HuH-7.5 (cell line): ENCODE measurements around the gene CLDND1.

Experiments
- DNase-seq: peaks from one replicate; pipeline ENCODE4 v3.0.0; 2011; ENCODE audit warnings: low spot score

The CLDND1 gene

DNA sequence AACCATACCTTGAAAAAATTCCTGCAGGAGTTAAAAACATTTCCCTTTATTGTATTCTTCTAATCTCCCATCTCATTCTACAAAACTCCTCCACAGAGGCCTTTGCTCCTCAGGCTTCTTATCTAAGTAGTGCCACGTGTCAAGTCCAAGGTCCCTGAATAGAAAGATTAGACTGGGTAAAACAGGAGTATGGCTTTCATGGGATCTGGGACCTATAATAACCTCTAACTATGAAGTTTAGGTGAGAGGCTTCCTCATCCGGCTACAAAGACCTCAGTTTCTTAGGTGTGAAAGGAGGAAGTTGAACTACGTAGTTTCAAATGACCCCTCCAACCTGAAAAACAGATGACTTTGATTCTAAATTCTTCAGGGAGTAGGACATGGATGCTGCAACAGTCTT is 29.1 kb upstream of the CLDND1 start:
- no peak for DNase-seq

DNA sequence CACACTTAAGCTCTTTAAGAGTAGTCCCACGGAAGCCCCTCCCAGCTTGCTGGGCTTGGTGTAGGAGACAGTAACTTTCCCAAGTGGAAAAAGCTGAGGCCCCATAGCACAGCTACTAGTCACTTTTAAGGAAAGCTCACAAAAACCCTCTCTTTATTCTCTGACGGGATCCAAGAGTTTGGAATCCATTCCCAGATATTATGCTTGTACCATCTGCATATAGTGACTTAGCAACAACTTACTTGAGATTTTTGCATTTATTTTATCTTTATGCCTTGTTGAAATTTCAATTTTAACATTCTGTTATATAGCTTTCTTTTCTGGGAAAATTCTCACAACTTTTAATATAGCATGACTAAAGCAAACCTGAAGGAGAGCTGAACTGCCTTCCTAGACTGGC is 28.5 kb upstream of the CLDND1 start:
- no peak for DNase-seq

DNA sequence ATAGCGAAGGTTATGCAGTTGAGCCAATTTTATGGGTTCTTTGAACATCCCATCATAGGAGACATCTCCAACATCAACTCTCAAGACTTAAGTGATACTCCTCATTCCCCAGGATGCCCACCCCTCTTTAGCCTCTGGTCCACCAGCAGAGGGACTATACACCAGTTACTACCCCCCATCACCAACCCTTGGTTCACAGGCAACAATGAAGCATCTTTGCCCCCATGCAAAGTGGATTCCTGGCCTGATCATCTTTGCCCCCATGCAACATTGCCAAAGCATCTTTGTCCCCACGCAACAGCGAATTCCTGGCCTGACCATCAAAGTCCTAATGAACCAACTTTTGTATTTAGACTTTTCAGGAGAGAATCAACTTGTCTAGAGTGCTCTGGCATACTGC is 28.1 kb upstream of the CLDND1 start:
- no peak for DNase-seq

DNA sequence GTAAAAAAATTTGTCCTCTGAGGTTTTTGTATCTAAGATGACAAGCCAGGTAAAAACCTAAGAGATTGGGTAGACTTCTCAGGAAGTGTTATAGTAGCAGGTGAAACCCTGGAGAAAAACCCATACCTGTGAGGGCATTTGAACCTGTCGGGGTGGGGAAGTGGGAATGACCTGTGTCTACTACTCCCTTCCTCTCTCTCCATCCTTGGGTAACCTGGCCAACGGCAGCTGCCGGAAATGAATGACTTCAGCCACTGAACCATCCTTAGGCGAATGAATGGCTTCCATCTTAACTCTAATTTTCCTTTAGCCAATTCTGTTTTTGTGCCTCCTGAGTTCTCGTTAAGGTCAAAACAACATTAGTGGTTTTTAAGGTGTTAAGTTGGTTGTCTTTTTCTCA is 25.8 kb upstream of the CLDND1 start:
- no peak for DNase-seq

DNA sequence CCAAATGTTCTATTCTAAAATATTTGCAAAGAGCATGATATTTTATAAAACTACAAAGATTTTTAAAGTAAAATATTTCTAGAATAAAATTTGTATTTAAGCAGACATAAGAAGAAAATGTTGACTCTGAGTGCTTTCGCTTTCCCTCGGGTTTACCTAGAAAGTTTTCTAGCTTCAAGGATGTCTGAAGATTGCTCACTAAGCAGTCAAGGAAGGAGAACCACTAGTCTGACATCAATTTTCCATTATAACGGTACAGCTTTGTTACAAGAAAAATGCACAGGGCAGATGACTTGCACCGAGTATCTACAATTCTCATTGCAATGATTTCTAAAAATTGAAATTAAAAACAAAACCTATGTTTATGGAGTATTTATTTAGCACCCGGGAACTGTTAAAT is 23.2 kb upstream of the CLDND1 start:
- DNase-seq = no peak

DNA sequence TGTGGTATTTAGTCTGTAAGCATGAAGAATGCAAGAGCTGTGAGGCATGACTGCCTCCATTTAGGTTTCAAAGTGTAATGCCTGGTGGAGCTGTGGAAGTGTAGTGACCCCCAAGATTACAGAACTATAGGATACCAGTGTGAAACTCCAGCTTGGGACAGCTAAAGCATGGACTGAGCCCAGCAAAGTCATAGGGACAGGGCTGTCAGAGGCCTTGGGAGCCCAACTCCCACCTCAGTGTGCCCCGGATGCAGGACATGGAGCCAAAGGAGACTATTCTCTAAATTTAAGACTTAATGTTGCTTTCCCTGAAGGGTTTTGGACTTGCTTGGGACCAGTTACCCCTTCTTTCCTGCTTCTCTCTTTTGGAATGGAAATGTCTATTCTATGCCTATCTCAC is 19.9 kb upstream of the CLDND1 start:
- no peak for DNase-seq

DNA sequence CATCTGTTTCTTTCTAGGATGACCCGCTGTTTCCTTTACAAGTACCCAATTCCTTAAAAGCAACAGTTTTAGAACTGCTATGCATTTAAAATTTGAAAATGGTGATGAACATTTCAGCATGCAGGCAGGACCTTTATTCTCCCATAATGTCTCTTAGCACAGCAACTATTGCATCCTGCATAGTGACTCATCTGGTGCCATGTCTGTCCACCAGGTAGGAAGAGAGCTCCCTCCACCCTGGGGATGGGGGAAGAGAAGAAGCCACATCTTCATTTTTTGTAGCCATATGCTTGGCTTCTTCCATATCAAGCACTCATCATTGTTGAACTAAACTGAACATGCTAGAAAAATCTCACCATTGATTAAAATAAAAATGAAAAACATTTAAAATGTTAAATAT is 19.0 kb upstream of the CLDND1 start:
- no peak for DNase-seq

DNA sequence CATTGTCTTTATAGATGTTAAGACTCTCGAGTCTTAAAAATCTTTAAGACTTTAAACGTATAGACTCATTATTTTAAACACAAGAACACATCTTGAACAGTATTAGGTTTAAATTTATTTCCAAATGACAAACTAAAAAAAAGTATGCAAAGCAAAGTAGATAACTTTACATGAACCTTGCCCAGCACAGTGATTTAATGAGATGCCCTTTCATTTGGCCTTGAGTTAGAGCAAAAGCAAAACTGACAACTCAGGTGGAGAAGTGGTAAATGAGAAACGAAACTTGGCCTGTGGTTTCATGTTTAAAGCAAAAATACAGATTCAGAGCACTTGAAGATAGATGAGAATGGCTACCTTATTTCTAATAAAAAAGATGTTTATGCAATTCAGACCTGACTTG is 17.6 kb upstream of the CLDND1 start:
- no peak for DNase-seq

DNA sequence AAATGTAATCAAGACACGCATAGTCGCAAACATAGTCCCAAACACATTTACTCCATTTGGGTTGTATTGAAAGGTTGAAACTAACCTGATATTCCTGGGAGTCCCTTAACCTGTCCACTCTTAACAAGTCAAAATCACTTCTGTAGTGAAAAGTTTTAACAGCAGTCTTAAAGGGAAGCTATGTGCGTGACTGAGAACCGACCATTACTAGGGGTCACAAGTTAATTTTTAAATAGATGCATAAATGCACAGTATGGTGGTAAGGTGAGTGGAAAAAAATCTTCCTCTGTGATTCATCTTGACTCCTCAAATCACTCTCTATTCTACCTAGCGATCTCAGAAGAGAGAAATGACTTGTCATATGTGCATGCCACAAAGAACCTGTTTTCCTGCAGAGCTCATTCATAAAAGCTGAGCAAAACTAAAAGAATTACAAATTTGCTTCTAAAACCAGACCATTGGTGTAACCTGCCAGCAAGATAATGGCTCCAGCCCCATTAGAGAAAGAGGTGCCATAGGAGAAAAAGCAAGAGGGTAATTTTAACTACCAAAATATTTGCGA is 13.8 kb upstream of the CLDND1 start:
- no peak for DNase-seq

DNA sequence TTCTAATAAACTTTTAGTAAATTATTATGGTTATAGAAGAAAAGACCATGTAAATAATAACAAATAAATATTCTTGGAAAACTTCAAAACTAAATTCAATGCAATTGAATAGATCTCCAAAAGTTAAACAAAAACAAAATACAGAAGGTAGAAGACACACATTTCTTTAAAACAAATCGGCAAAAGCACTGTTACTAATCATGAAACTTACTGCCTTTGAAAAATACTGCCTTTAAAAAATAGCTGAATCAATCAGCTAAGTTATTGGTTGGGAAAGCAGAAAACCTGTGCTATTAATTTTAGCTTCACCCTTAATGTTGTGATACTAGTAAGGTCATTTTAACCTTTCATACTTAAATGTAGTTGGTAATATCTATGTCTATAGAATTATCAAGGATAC is 12.0 kb upstream of the CLDND1 start:
- no peak for DNase-seq

DNA sequence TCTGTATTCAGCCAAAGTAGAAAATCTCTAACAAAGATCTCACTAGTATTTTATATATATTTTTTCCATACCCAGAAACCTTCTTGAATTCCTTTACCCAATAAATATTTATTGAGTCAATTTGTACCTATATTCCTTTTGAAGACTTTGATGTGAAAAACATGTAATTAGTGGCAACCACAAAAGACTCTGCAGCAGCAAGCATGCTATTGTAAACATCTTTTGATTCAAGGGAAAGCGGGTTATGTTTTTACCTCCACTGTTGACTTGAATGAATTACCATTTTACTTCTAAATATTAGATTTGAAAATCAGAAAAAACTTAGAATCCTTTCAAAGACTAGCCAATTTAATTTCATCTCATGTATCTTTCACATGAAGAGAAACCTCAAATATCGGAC is 11.5 kb upstream of the CLDND1 start:
- DNase-seq = no peak

DNA sequence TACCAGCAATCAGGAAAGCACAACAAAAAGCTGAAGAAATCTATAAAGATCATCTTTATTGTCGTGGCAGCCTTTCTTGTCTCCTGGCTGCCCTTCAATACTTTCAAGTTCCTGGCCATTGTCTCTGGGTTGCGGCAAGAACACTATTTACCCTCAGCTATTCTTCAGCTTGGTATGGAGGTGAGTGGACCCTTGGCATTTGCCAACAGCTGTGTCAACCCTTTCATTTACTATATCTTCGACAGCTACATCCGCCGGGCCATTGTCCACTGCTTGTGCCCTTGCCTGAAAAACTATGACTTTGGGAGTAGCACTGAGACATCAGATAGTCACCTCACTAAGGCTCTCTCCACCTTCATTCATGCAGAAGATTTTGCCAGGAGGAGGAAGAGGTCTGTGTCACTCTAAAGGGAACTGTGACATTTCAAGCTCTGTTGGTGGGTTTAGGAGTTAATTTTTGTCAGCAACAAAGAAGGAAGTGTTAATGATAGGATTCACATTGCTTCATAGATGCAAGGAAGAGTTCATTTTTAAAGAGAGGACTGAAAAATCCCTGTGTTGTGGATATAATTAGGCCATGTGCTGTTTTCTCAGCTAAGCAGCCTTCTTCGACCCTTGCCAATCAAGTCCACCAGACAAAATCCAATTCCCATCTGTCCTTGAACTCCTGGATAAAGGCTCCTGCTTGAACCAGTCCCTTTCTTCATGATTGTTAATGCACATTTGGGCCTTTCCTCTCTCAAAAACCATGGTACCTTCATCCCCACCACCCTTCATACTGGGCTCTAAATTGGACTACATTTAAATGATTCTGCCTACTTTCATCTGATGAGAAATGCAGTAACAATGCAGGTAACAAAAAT is 10.2 kb upstream of the CLDND1 start:
- no peak for DNase-seq

DNA sequence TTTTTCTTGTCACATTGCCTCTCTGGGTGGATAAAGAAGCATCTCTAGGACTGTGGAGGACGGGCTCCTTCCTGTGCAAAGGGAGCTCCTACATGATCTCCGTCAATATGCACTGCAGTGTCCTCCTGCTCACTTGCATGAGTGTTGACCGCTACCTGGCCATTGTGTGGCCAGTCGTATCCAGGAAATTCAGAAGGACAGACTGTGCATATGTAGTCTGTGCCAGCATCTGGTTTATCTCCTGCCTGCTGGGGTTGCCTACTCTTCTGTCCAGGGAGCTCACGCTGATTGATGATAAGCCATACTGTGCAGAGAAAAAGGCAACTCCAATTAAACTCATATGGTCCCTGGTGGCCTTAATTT is 9.6 kb upstream of the CLDND1 start:
- no peak for DNase-seq

DNA sequence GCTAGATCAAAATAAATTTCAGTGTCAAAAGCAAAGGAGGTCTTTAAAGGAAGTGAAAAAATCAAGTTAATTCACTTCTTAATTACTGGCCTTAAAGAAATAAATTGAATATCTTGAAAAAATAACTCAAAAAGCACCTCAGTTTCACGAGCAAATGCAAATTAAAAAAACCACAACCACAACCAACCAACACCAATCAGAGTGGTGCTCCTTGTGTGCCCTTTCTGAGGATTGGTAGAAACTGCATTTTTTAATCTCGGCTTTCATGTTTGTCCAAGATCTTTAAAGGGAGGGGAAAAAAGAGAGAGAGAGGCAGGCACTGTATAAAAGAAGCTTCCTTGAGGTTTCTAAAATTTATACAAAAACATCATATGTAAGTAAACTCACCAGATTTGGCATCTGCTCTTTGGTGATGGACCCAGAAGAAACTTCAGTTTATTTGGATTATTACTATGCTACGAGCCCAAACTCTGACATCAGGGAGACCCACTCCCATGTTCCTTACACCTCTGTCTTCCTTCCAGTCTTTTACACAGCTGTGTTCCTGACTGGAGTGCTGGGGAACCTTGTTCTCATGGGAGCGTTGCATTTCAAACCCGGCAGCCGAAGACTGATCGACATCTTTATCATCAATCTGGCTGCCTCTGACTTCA is 9.0 kb upstream of the CLDND1 start, which contains the start of gene GPR15:
Gene GPR15, plus strand, starts transcription at position 357 of the 653 bp plus-strand sequence. Its CDS starts 56 bp downstream, at position 413.
- DNase-seq = no peak

DNA sequence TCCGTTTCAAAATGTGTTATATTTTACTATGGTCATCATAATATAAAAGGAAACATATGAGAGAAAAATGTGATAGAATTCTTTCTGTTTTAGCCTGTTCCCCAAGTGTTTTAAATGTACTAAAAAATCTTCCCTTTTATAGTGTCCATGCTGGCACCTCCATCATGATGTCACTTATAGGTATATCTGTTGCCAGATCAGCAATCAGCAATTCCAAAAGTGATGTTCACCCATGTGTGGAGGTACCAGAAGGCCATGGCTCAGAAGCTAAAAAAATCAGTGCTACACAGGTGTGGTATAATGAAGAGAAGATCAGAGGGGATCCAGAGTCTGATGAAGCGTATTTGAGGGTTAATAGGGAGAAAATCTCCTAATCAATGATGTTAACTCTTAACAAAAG is 8.0 kb upstream of the CLDND1 start:
- no peak for DNase-seq

DNA sequence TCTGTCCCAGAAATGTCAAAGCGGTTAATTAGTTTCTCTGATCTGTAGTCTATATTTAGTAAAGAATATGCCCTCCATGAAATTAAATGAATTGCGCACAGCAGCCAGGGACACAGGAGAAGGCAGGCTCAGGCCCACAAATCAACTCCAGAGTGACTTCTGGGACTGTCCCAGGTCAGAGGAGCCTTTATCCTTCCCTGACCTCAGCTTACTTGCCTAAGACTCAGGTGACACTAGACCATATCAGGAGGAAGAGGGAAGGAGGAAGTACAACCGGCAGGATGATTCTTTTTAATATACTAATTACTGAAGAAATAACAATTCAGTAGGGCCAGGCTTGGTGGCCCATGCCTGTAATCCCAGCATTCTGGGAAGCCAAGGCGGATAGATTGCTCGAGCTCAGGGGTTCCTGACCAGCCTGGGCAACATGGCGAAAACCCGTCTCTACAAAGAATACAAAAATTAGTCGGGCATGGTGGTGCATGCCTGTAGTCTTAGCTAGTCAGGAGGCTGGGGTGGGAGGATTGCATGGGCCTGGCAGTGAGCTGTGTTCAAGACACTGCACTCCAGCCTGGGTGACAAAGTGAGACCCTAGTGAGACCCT is 7.3 kb upstream of the CLDND1 start:
- no peak for DNase-seq

DNA sequence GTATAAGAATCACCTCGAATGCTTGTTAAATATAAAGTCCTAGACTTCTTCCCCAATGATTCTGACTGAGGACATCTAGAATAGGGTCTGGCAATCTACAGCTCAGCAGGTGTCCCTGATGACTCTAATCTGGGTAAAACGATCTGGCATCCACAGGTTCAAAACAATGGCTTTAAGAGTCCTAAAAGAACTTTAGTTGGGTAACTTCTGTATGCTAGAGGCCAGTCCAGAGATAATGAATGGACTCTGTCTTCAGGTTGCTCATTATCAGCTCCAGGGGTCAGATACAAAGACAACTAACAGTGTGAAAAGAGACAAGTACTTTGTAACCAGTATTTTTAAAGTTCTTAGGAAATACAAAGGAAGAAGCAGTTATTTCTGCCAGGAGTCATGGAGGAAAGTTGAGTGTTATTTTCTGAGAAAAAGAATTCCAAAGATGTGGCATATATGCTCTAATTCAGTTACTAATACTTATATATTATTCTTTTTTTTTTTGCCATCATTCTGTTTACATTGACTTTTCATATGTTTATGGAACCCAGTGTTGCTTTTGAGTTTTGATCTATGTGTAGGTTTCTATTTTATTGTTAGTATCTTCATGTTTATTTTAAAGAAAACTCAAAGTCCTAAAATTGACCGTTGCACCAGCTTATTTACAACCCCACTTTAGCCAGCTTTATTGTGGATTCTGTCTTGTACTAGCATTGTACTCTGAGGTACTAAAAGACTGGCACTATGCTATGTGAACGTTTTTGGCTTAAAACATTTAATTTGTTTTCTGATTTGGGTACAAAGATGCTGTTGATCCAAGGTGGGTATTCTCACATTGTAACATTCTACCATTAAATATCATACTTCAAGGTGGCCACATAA is 6.0 kb upstream of the CLDND1 start:
- DNase-seq = no peak

DNA sequence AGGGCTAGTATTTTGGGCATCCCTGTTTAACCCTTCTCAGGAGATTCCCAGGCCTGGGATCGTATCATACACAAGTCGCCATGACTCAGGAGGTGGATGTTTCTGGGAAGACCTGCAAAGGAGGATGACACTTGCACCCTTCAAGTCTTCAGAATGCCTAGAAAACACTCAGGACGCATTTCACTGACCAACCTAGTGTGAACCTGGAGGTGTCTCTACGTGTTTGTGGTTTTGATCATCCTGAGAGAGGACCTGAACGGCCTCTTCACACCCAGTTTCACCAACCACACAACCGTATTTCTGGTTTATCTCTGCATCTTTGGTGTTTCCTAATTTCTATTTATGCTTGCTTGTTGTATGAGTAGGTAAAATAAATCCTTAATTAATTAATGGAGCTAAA is 2.8 kb upstream of the CLDND1 start:
- DNase-seq = no peak

DNA sequence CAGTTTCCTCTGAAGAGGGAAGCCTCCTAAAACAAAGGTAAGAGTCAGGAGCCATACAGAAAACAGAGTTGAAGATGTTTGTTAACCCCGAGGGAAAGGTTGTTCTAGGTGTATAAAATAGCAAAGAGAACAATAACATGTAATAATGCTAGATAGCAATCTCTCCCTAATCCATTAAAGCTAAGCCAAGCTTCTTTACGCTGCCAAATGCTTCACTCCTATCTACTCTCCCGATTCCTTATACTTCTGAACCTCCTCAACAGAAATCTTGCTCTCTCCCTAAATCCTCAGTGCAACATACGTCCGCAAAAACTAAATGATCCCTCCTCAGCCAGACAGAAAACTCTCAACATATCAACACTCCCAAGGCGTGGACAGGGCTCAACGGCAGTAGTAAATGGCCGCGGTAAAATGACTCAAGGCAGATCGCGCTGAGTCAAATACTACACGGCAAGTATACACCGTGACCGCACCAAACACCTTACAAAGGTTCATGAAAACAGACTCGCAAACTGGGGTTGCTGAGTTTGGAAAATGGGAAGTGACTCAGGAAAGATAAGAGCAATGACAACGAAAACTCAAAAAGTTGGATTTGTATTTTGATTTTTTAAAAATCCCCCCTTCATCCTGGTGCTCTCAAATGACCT is 682 bp downstream of the CLDND1 start:
- DNase-seq = peak; percentile 37

DNA sequence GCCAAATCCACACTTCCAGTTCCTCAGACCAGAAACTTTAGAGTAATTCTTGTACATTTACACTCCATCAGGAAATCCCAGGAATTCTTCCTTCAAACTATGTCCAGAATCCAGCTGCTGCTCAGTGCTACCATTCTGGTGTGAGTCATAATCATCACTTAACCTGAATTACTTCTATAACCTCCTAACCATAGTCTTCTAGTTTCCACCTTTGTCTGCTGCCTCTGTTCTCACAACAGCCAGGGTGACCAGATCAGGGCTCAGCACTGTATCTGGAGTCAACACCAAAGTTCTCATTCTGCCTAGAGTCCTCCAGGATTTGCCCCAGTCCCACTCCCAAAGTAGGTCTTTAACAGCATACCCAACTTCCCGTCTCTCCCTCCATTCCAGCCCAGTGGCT is 3.4 kb downstream of the CLDND1 start:
- DNase-seq = no peak

DNA sequence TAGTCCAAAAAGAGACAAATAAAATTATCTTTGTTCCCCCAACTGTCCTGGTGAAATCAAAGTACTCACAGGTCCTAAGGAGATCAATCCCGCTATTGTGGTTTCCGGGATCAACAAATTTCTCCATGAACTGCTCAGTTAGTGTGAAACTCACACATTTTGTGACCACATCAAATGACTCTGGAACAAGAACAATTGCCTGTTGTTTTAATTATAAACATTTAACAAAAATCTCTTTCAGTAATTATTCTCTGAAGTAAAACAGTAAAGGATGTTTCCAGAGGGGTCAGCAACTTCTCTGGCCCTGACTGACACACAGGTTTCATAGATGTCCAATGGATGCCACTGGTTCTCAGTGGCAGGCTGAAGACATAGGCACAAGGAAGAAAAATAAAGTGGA is 3.9 kb downstream of the CLDND1 start:
- DNase-seq = no peak

DNA sequence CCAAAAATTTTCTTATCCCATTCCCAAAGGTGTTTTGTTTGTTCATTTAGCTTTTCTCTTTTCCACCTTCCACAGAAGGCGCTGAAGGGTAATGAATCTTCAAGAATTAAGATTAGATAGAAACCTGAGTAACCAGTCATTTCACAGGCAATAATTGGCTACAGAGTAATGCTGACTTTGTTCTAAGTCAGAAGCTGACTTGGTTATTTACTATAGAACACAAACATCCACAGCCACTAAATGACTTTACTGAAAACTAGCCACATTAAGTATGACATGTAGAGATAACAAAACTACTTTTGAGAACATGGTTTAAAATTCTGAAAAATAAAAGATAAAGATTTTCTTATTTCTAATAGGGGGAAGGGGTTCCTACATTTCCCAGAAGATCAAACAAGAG is 7.8 kb downstream of the CLDND1 start:
- DNase-seq = no peak
